Prostate gland (tissue), 2 donors: ENCODE results near the gene RAPGEF2.

Experiments used
- POLR2A ChIP-seq: fragments of 450-650 bp; IDR thresholded peaks from one replicate; pipeline ENCODE4 v1.6.1; 2016; ENCODE audit warnings: antibody characterized with exemption, mild to moderate bottlenecking
- POLR2AphosphoS5 ChIP-seq: sonication (generic); formaldehyde crosslinking; IDR thresholded peaks from one replicate; pipeline ENCODE4 v1.6.1; 2017; ENCODE audit warnings: antibody characterized with exemption
- TF ChIP-seq, protein P1 (sequence below), 4 experiments: fragments of 200-600 bp in 2 of 4; fragments of 450-650 bp in 2 of 4; sonication (generic) in 2 of 4; IDR thresholded peaks; 1 replicate in 3 of 4; 2 replicates in 1 of 4; pipeline ENCODE4 v1.5.1; 2016 to 2019; ENCODE audit warnings: antibody characterized with exemption in 4 of 4, mild to moderate bottlenecking in 2 of 4, moderate library complexity in 2 of 4

DNA sequence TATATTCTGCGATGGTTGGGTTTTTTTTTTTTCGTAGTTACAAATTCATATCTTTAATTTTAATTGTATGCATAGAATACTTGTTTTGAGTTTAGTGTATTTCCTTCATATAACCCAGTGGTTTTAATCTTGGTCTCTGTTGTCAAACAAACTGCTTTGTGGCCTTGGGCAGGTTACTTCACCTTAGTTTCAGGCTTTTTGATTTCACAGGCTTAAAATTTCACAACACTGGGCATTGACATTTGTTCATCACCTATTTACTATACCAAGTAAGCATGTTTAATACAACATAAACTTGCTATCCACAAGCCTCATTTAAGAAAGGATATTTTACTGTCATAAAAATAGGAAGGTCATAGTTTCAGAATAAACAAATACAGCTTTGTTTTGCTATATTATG lies 14.7 kb downstream of the RAPGEF2 start:
- TF ChIP-seq POLR2AphosphoS5 (no peak), POLR2A (no peak)
- TF ChIP-seq, protein P1, sequence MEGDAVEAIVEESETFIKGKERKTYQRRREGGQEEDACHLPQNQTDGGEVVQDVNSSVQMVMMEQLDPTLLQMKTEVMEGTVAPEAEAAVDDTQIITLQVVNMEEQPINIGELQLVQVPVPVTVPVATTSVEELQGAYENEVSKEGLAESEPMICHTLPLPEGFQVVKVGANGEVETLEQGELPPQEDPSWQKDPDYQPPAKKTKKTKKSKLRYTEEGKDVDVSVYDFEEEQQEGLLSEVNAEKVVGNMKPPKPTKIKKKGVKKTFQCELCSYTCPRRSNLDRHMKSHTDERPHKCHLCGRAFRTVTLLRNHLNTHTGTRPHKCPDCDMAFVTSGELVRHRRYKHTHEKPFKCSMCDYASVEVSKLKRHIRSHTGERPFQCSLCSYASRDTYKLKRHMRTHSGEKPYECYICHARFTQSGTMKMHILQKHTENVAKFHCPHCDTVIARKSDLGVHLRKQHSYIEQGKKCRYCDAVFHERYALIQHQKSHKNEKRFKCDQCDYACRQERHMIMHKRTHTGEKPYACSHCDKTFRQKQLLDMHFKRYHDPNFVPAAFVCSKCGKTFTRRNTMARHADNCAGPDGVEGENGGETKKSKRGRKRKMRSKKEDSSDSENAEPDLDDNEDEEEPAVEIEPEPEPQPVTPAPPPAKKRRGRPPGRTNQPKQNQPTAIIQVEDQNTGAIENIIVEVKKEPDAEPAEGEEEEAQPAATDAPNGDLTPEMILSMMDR (IDR thresholded peaks at IDR 0.05): no peak
